GM21381 (cell line): ENCODE results near the gene SIRT6.
"Not testable (repeated sequence)": the region's sequence is repeated elsewhere in the genome, so short reads cannot be mapped to it uniquely, and the experiment has no call there.

ENCODE experiments used
- ATAC-seq: cut with Tn5 transposase; IDR thresholded peaks from one replicate; pipeline ENCODE4 v1.9.1; 2021; ENCODE audit warnings: mild to moderate bottlenecking, moderate library complexity; ENCODE audit not compliant: unreplicated experiment

The SIRT6 gene

DNA sequence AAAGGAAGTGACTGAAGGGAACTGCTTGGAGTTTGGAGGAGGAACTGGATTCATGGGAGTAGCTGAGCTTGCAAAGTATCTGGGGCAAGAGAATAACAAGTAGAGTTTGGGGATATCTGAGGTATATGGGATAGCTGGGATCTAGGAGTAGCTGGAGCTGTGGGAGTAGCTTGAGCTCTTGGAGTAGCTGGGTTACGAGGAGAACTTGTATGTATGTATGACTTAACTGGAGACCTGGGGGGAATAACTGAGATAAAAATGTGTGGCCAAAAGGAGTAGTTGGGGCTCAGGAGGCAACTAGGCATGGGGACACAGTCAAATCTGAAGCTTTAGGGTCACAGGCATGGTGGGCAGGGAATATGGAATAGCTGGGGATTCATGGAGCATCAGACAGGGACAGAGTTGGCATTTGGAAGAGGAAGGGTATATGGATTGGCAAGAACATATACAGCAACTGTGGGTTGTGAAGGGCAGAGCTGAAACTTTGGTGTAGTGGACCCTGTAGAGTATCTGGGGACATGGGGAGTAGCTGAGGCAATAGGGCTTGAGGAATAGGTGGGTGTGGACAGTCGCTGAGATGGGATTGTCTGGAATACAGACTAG is 18.7 kb upstream of the SIRT6 start:
- no peak for ATAC-seq

DNA sequence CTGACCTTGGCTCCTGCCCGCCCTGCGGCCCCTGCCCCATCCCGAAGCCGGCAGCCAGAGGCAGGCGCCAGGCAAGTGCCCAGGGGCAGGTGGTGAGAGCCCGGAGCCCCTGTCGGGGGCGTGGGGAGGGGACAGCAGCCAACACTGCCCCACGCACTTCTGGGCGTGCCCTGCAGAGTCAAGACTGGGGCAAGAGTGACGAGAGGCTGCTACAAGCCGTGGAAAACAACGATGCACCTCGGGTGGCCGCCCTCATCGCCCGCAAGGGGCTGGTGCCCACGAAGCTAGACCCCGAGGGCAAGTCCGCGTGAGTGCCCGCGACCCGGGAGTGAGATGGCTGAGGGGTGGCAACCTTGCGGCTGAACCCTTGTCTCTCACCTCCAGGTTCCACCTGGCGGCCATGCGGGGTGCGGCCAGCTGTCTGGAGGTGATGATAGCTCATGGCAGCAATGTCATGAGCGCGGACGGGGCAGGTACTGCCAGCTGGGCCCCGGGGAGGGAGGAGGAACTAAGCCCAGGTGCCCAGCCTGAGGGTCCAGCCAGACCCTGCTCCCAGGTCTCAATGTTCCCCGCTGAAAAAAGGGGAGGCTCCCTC is 17.4 kb upstream of the SIRT6 start:
- no peak for ATAC-seq

DNA sequence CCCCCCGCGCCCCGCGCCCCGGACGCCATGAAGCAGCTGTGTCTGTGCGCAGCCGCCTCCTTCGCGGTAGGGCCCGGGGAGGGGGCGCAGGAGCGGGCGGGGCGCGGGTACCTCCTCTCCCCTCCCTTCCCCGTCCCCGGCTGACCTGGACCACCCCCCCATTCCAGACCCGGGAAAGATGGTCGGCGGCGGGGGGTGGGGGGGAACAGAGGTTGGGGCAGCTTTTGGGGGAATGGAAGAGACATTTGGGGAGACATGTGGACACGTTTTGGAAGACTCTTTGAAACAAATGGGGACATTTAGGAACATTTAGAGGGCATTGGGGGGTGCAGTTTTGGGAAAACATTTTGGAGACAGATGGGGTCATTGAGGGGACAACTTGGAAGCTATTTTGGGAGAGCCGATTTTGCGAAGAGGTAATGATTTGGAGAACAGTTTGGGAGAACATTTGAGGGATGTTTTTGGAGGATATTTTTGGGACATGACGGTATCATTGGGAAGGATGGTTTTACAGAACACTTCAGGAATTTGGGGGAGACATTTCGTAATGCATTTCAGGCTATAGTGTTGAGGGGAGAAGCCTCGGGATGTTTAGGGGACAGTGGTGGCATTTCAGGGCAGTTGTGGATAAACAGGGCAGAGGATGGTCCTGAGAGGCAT is 16.2 kb upstream of the SIRT6 start:
- no peak for ATAC-seq

DNA sequence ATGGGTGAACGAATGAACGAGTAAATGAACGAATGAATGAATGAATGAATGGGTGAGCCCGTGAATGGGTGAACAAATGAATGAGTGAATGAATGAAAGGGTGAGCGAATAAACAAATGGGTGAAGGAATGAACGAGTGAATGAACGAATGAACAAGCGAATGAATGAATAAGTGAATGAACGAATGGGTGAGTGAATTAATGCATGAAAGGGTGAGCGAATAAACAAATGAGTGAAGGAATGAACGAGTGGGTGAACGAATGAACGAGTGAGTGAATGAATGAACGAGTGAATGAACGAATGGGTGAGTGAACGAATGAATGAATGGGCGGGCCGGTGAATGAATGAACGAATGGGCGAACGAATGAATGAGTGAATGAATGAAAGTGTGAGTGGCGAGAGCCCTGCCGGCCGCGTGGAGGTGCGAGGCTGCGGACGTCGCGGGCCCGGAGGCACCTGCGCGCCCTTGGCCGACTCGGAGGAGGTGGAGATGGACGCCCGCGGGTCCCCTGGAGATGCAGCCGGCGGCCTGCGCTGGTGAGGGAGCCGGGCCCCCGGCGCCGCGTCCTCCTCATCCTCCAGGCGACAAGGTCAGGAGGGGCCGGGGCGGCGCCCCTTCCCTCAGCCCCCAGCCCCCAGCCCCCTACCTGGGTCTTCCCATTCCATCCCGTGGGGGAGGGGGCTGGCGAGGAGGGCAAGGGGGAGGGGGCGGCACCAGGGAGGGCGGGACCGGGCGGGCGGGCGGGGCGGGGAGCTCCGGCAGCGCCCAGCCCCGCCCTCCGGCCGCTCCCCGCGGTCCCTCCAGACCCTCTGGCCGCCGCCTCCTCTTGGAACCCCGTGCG is 15.5 kb upstream of the SIRT6 start:
- ATAC-seq, result no peak

DNA sequence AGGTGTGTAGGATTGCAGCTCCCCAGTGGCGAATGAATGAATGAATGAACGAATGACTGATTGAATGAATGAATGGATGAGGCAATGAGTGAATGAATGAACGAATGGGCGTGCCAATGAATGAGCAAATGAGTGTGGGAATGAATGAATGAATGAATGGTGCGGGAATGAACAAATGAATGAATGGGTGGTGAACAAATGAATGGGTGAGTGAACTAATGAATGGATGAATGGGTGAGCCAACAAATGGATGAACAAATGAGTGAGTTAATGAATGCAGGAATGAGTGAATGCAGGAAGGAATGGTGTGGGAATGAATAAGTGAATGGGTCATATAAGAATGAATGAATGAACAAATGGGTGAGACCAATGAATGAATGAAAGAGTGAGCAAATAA is 14.9 kb upstream of the SIRT6 start:
- ATAC-seq, result no peak

DNA sequence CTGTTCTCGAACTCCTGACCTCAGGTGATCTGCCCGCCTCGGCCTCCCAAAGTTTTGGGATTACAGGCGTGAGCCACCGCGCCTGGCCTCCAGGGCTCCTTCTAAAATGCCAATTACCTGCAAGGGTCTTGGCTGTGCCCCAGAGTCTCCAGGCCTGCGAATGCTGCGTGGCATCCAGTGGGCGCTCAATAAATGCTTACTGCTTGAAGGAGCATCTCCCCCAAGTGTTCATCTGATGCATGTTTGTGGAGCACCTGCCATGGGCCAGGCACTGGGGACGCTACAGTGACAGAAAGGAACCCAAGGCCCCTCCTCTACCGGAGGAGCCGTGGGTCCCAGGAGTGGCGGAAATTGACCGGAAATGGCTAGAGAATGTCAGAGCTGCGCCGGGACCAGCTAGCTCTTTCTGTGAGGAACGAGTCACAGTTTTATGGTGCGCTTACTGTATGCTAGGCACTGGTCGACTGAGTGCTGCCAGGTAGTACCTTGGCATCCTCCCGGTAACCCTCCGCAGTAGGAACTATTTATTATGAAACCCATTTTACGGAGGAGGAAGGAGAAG is 14.3 kb upstream of the SIRT6 start:
- no peak for ATAC-seq

DNA sequence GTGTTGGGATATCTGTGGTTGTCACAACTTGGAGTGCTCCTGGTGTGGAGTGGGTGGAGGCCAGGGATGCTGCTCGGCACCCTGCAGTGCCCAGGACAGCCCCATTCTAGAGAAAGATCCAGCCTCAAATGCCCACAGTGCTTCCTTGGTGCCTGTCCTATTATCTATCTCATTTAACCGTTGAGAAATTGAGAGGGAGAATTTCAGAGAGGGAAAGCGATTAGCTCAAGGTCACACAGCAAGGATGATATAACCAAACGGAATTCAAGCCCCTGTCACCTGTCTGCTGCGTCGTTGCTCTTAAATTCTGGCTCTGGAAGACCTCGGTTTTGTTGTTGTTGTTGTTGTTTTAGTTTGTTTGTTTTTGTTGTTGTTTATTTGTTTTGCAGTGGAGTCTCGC is 13.6 kb upstream of the SIRT6 start:
- ATAC-seq, result no peak

DNA sequence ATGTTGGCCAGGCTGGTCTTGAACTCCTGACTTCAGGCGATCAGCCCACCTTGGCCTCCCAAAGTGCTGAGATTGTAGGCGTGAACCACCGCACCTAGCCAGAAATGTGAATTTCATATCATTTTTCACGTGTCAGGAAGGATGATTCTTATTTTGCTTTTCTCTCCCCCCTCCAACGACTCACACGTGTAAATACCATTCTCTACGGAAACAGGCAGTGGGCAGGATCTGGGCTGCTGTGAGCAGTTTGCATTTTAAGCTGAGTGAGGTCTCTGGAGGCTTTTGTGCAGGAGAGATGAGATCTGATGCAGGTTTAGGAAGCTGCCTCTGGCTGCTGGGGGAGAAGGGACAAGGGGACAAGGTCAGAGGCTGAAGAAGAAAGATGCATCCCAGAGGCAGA is 12.0 kb upstream of the SIRT6 start:
- no peak for ATAC-seq

DNA sequence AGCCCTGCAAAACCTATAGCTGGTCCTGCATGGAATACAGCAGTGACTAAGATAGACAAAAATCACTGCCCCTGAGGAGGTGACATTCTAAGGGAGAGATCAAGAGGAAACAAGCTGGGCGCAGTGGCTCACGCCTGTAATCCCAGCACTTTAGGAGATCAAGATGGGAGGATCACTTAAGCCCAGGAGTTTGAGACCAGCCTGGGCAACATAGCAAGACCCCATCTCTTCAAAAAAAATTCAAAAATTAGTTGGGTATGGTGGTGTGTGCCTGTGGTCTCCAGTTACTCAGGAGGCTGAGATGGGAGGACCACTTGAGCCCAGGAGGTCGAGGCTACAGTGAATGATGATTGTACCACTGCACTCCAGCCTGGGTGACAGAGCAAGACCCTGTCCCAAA is 10.2 kb upstream of the SIRT6 start:
- ATAC-seq, result not testable (repeated sequence)

DNA sequence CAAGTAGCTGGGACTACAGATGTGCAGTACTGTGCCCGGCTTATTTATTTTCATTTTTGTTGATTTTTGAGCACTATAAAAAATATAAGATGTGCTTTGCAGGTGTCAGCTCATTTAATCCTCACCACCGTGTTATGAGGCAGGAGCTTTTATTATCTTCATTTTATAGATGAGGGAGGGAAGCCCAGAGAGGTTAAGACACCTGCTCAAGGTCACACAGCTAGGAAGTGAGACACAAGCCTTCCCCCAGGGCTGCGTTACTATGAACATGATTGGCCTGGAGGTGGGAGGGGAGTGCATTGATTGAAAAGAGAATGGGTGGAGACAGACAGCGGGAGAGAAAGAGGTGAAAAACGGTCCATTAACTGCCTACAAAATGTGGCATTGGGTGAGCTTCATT is 7.3 kb upstream of the SIRT6 start:
- no peak for ATAC-seq

DNA sequence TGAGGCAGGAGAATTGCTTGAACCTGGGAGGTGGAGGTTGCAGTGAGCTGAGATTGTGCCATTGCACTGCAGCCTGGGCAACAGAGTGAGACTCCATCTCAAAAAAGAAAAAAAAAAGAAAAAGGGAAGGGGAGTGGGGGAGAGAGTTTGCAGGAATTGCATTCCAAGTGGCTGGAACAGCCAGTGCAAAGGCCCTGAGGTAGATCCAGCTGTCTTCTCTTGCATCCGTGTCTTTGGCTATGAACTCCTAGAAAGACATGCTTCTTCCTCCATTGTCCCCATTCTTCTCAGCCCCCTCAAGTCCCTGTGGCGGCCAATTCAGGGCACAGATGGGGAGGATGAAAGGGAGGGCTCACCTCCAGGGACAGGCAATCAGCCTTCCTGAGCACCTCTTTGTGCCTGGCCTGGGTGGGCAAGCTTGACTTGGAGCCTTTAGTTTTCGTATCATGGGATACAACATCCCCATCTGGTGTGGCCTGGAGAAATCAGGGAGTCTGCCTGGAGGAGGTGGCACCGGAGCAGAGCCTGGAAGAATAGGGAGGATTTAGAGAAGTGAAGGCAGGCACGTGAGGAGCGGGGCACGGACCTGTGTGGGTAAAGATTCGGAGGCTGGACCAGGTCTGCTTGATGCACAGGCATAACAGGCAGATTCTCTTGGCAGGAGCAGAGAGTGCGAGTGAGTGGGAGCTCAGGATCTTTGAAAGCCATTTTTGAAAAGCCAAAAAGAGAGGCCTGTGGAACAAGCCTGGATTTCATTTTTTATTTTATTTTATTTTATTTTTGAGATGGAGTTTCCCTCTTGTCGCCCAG is 5.2 kb upstream of the SIRT6 start:
- no peak for ATAC-seq

DNA sequence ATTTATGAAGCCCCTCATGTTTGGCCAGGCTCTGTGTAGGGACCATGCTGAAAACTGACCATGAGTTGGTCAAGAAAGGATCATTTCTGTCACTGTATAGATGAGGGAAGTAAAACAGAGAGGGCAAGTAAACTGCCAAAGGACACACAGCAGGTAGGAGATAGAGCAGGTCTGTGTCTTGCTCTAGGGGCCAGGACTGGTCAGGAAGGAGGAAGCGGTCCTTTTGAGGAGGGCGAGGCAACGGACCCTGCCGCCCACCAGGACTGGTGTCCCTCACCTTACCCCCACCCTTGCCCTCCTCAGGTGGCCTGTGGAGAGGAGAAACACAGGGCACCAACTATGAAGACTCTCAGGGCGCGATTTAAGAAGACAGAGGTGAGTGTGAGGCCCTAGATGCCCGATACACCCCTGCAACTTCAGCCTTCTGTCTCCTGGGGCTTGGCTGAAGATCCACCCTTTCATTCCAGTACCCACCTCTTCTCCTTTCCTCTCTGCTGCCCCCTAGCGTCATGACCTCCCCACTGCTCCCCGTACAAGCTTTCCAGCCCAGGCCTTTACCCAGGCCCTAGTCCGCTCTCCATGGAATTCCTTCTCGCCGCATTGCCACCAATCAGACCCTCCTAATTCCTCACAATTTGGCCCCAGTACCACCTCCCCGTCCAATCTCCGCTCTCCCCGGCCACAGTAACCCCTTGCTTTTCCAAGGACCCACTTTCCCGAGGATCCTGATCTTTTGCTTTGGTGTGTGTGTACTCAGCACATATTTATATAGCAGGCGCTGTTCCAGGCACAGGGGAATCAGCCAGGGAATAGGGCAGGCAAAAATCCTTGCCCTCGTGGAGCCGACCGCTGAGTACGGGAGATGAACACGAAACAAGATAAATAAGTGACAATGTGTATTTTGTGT is 4.0 kb upstream of the SIRT6 start:
- ATAC-seq, result no peak

DNA sequence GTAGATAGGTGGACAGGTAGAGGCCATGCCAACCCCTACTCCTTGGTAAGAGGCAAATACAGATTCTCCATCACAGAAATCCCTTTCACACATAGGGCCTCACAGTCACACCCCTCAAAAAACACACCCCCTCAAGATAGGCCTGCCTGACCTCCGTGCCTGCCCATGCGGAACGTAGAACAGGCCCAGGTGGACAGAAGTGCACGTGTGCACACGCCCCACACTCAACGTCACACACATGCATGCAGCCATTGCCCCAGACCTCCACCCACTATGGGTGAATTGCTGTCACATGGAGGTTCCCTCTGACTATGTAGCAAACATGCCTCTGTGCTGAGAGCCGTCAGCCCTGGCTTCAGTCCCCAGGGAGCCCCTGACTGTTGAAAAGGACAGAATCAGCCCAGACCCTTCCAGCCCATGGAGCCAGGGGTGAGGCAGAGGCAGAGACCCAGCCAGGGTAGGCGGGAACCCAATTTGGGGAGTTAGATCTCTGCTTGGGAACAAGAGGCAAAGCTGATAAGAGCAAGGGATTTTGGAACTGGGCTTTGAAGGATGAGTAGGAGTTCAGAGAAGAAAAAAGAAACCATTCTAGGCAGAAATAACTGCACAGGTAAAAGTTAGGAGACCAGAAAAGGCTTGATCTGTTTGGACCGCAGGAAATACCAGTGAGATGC is 3.2 kb upstream of the SIRT6 start:
- no peak for ATAC-seq

DNA sequence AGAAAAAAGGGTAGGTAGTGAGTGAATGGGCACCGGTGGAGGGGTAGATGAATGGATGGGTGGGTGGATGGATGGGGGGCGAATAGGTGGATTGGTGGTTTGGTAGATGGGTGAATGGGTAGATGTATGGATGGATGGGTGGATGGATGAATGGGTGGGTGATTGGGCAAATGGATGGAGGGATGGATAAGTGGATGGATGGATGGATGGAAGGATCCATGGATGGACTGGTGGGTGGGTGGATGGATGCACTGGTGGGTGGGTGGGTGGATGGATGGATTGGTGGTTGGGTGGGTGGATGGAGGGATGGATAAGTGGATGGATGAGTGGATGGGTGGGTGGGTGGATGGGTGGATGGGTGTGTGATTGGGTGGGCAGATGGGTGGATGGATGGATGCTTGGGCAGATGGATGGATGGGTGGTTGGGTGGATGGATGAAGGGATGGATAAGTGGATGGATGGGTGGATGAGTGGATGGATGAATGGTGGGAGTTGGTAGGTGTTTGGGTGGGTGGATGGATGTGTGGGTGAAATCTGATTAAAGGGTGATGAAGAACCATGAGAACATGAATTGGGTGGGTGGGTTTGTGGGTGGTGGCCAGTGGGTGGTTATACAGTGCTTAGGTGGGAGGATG is 2.5 kb upstream of the SIRT6 start:
- ATAC-seq, result no peak

DNA sequence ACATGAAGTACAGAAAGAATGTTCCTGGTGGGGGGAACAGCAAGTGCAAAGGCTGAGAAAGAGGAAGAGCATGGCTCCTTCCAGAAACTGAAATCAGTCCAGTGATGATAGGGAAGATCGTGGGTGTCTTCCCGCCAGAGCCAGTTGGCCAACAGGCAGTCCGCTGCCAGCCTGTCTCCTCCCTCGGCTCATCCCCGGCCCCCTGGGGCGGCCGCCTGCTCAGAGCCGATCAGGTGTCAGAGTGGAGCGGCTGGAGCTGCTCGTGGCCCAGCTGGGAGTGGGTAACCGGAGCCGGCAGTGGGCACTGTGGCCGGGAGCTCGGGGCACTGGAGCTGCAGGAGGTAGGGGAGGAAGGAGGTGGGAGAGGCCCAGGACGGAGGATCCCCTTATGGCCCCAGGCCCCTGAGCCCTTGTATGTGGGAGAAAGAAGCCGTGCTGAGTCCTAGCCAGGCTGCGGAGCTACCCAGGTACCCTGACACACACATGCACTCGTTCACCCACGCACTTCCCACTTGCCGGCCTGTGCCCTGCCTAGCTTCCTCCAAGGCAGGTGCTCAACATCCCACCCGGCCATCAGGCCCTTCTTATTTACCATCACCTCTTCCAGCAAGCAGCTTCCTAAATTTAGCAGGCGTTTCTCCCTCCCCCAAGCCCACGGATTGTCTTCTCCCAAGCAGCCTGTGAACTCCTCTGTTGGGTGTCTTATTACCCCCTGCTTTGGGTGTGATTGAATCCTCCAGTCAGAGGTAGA is 1.8 kb upstream of the SIRT6 start:
- no peak for ATAC-seq

DNA sequence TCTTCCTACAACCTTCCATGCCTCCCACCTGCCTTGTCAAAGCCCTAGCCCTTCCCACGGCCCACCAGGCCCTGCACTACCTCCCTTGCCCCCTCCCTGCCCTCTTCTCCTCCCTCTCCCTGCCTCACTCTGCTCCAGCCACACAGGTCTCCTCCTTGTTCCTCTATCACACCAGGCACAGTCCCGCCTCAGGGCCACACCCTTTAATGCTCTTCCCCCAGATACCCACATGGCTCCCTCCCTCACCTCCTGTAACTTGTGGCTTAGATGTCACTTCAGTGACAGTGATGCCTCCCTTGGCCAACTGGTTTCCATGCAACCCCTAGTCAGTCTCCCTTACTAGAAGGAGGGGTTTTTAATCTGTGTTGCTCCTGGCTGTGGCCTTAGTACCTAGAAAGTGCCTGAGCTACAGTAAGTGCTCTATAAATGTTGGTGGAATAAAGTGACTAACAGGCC is 1.3 kb downstream of the SIRT6 start:
- ATAC-seq, result no peak

DNA sequence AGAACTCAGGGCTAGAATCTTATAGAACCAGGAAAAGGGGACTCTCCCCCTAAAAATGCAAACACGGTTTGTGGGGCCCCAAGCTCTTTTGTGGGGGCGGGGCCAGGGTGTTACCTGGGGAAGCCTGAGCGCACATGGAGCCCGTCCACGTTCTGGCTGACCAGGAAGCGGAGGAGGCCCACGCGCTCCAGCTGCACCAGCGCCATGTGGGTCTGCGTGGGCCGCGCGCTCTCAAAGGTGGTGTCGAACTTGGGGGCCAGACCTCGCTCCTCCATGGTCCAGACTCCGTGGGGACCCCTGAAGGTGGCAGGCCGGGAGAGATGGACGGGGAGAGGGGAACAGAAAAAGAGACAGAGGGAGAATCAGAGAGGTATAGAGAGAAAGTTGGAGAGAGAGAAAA is 3.4 kb downstream of the SIRT6 start:
- ATAC-seq, result no peak

DNA sequence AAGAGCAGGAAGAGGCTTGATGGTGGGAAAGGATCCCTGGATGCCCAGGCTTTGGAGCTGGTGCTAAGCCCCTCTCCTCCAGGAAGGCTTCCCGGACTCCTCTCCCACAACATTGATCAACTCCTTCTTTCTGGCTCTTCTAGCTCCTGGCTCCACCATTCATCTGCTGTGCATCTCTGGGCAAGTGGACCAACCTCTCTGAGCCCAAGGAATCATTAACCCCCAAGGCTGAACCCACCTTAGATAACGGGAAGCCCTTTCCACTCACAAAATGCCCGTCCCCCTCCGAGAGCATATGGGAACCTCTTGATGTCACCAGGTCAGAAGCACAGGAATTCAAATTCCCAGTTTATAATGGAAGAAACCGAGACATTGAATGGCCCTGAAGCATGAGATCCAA is 5.2 kb downstream of the SIRT6 start:
- no peak for ATAC-seq
